ENCODE data around the gene NECTIN1. TPM values are rescaled to one million over a fixed set of nuclear protein-coding genes. Genes with fewer than 3 reads are reported as not detected.

Gene NECTIN1
- polyA plus RNA-seq, 3 donors, result 39.6 to 48.6 (median 45.9) TPM

GRCh38 chr11:119592642-119593041 lies 136.4 kb downstream of the NECTIN1 start:
- no peak for DNase-seq

- no peak for DNase-seq
These were observed 137.1 kb downstream of the NECTIN1 start for GRCh38 chr11:119591836-119592310.

- no peak for DNase-seq
These were observed 138.2 kb downstream of the NECTIN1 start for GRCh38 chr11:119590651-119591351.

GRCh38 chr11:119589001-119589400 lies 140.0 kb downstream of the NECTIN1 start:
- no peak for DNase-seq
